OCI-LY1 (cell line): ENCODE data around the gene DOCK3.

Experiments
- H2AFZ ChIP-seq: fragments of 200-600 bp; sonication (generic), shearing (Covaris generic); 2 replicates; pipeline ENCODE4 v1.6.0; 2014; ENCODE audit warnings: antibody characterized with exemption, mild to moderate bottlenecking, low read length
- H3F3A ChIP-seq: fragments of 200-600 bp; sonication (generic), shearing (Covaris generic); 2 replicates; pipeline ENCODE4 v1.6.0; 2014; ENCODE audit warnings: mild to moderate bottlenecking, antibody characterized with exemption, low read length, moderate library complexity; ENCODE audit not compliant: insufficient read depth
- H3K27ac ChIP-seq: fragments of 200-600 bp; sonication (generic); 2 replicates; pipeline ENCODE4 v1.5.1; 2014; ENCODE audit warnings: low read length, mixed run types, mild to moderate bottlenecking, low read depth; ENCODE audit not compliant: poor library complexity, severe bottlenecking
- H3K27me3 ChIP-seq: fragments of 200-600 bp; sonication (generic); 2 replicates; pipeline ENCODE4 v1.6.0; 2014; ENCODE audit warnings: antibody characterized with exemption, mild to moderate bottlenecking, low read length, moderate library complexity; ENCODE audit not compliant: insufficient read depth
- H3K36me3 ChIP-seq: fragments of 200-600 bp; sonication (generic); 2 replicates; pipeline ENCODE4 v1.6.1; 2014; ENCODE audit warnings: mild to moderate bottlenecking, antibody characterized with exemption, low read length, moderate library complexity, mixed read lengths; ENCODE audit not compliant: insufficient read depth
- H3K4me1 ChIP-seq: fragments of 200-600 bp; sonication (generic); 2 replicates; pipeline ENCODE4 v1.5.1; 2014; ENCODE audit warnings: mild to moderate bottlenecking, low read length, moderate library complexity; ENCODE audit not compliant: insufficient read depth, severe bottlenecking
- H3K4me2 ChIP-seq: fragments of 200-600 bp; sonication (generic), shearing (Covaris generic); 2 replicates; pipeline ENCODE4 v1.6.1; 2014; ENCODE audit warnings: low read length
- H3K4me3 ChIP-seq: fragments of 200-600 bp; sonication (generic); 2 replicates; pipeline ENCODE4 v1.5.1; 2014; ENCODE audit warnings: low read length, low read depth, mild to moderate bottlenecking, mixed read lengths; ENCODE audit not compliant: poor library complexity, severe bottlenecking
- H3K79me2 ChIP-seq: fragments of 200-600 bp; shearing (Covaris generic); 2 replicates; pipeline ENCODE4 v1.6.1; 2016; ENCODE audit warnings: mixed run types, low read length, mixed read lengths; ENCODE audit not compliant: insufficient read depth
- H3K9ac ChIP-seq: fragments of 200-600 bp; sonication (generic), shearing (Covaris generic); 2 replicates; pipeline ENCODE4 v1.6.1; 2014; ENCODE audit warnings: mild to moderate bottlenecking, low read length, mixed read lengths
- H3K9me2 ChIP-seq: fragments of 200-600 bp; sonication (generic), shearing (Covaris generic); 2 replicates; pipeline ENCODE4 v1.6.1; 2014; ENCODE audit warnings: low read depth, mild to moderate bottlenecking, low read length, mixed read lengths
- H3K9me3 ChIP-seq: fragments of 200-600 bp; shearing (Covaris generic); 2 replicates; pipeline ENCODE4 v1.6.1; 2014; ENCODE audit warnings: low read length, mixed read lengths
- H4K20me1 ChIP-seq: fragments of 200-600 bp; sonication (generic), shearing (Covaris generic); 2 replicates; pipeline ENCODE4 v1.6.0; 2016; ENCODE audit warnings: mild to moderate bottlenecking, low read length; ENCODE audit not compliant: insufficient read depth
- EZH2 ChIP-seq: fragments of 200-600 bp; sonication (generic), shearing (Covaris generic); IDR thresholded peaks from 2 replicates; pipeline ENCODE4 v1.8.0; 2017; ENCODE audit warnings: borderline replicate concordance, mixed run types, mild to moderate bottlenecking, antibody characterized with exemption, low read length, moderate library complexity, mixed read lengths
- TF ChIP-seq, protein P1 (sequence below): fragments of 200-600 bp; sonication (generic), shearing (Covaris generic); IDR thresholded peaks from 2 replicates; pipeline ENCODE4 v1.5.1; 2017; ENCODE audit warnings: mild to moderate bottlenecking, antibody characterized with exemption, low read length, moderate library complexity, mixed read lengths

Gene DOCK3

DNA sequence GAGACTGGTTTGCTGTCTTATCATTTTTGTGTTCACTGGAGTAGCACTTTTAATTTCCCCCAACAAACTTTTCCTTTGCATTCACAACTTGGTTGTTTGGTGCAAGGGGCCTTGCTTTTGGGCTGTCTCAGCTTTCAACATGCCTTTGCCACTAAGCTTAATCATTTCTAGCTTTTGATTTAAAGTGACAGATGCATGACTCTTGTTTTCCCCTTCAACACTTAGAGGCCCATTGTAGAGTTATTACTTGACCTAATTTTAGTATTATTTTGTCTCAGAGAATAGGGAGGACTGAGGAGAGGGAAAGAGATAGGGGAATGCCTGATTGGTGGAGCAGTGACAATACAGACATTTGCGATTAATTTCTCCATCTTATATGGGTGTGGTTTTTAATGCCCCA lies 370.3 kb downstream of the DOCK3 start:
- Histone ChIP-seq H3F3A (no peaks in the 10 kb centered on the region), H3K4me3 (no peak overlapping the region), H3K9ac (no peak overlapping the region), H3K27ac (no peak overlapping the region), H3K9me3 (no peaks in the 10 kb centered on the region), H4K20me1 (no peaks in the 10 kb centered on the region), H3K79me2 (no peaks in the 10 kb centered on the region), H3K27me3 (no peaks in the 10 kb centered on the region), H3K9me2 (no peaks in the 10 kb centered on the region), H3K4me1 (no peaks in the 10 kb centered on the region), H3K4me2 (no peak overlapping the region), H2AFZ (no peak overlapping the region), H3K36me3 (no peaks in the 10 kb centered on the region)
- TF ChIP-seq, protein P1, sequence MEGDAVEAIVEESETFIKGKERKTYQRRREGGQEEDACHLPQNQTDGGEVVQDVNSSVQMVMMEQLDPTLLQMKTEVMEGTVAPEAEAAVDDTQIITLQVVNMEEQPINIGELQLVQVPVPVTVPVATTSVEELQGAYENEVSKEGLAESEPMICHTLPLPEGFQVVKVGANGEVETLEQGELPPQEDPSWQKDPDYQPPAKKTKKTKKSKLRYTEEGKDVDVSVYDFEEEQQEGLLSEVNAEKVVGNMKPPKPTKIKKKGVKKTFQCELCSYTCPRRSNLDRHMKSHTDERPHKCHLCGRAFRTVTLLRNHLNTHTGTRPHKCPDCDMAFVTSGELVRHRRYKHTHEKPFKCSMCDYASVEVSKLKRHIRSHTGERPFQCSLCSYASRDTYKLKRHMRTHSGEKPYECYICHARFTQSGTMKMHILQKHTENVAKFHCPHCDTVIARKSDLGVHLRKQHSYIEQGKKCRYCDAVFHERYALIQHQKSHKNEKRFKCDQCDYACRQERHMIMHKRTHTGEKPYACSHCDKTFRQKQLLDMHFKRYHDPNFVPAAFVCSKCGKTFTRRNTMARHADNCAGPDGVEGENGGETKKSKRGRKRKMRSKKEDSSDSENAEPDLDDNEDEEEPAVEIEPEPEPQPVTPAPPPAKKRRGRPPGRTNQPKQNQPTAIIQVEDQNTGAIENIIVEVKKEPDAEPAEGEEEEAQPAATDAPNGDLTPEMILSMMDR = no peak
- TF ChIP-seq EZH2 = no peak

DNA sequence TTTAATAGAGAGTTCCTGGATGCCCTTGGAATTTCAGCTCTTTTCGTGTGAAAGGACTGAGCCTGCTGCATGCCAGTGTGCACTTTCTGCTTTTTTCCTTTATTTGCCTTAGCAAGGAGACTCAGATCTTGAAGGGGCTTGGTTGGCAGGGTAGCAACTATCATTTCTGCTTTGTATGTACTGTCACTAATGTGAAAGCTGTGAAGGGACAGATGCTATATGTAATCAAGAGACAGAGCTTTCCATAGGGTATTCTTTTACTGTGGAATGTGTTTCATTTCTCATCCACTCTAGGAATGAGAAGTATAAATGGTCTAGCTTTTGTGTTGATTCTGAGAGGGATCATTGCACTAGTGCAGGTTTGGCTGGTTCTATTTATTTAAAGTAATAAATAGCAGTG lies 377.8 kb downstream of the DOCK3 start:
- Histone ChIP-seq H3K36me3 (no peaks in the 10 kb centered on the region), H3K27ac (no peak overlapping the region), H3K4me2 (no peak overlapping the region), H4K20me1 (no peaks in the 10 kb centered on the region), H3K4me3 (no peak overlapping the region), H3K4me1 (no peaks in the 10 kb centered on the region), H3K79me2 (no peaks in the 10 kb centered on the region), H3K9me2 (no peaks in the 10 kb centered on the region), H3F3A (no peaks in the 10 kb centered on the region), H3K9me3 (no peaks in the 10 kb centered on the region), H3K9ac (no peak overlapping the region), H2AFZ (no peak overlapping the region), H3K27me3 (no peaks in the 10 kb centered on the region)
- TF ChIP-seq, protein P1 = no peak
- TF ChIP-seq EZH2 = no peak

DNA sequence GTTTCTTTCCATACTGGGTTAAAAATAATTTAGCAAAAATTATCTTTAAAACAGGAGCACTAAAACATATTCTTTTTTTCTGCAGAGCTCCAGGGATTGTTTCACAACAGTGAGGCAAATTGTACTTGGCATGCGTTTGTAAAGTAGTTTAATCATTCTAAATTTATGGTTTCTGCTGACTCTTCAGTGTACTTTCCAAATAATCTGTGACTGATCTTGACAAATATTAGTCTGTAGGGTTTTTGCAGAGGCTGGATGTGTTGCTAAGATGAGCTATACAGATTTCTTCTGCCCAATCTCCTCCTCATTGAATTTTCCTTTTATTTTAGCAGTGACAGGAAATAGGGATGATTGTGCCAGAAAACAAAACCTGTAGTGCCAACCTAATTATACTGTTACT lies 382.4 kb downstream of the DOCK3 start:
- Histone ChIP-seq H3K36me3 (no peaks in the 10 kb centered on the region), H3K9ac (no peak overlapping the region), H3K4me2 (no peak overlapping the region), H3K9me2 (no peaks in the 10 kb centered on the region), H2AFZ (no peak overlapping the region), H3K27me3 (no peaks in the 10 kb centered on the region), H4K20me1 (no peaks in the 10 kb centered on the region), H3F3A (no peaks in the 10 kb centered on the region), H3K79me2 (no peaks in the 10 kb centered on the region), H3K4me3 (no peak overlapping the region), H3K27ac (no peak overlapping the region), H3K9me3 (no peaks in the 10 kb centered on the region), H3K4me1 (no peaks in the 10 kb centered on the region)
- no peak for TF ChIP-seq EZH2

DNA sequence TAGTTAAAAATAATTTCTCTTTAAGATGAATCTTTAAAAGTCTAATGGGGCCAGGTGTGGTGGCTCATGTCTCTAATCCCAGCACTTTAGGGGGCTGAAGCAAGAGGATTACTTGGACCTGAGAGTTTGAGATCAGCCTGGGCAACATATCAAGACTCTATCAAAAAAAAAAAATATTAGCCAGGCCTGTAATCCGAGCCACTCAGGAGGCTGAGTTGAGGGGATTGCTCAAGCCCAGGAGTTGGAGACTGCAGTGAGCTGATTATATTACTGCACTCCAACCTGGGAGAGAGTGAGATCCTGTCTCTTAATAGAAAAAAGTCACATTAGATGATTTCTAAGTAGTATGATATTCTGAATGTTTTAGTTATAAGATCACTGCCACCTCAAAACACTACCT lies 388.3 kb downstream of the DOCK3 start:
- H3K79me2 ChIP-seq = no peaks in the 10 kb centered on the region
- no peaks in the 10 kb centered on the region for H3K9me2 ChIP-seq
- H4K20me1 ChIP-seq = no peaks in the 10 kb centered on the region
- H3K36me3 ChIP-seq = no peaks in the 10 kb centered on the region
- H3K9ac ChIP-seq = no peak overlapping the region
- no peaks in the 10 kb centered on the region for H3K9me3 ChIP-seq
- H3K4me2 ChIP-seq = no peak overlapping the region
- no peaks in the 10 kb centered on the region for H3K27me3 ChIP-seq
- H3K27ac ChIP-seq = no peak overlapping the region
- H2AFZ ChIP-seq = no peak overlapping the region
- no peaks in the 10 kb centered on the region for H3F3A ChIP-seq
- no peak for TF ChIP-seq EZH2
- TF ChIP-seq, protein P1 = no peak
- H3K4me3 ChIP-seq = no peak overlapping the region
- no peaks in the 10 kb centered on the region for H3K4me1 ChIP-seq
